Tibial artery (tissue), 4 donors: ENCODE data around the gene G3BP2.
A peak's percentile ranks its signal among the peaks of the same experiment; 100 is the strongest.

ENCODE experiments used
- DNase-seq, 2 donors: peaks; one replicate each; pipeline ENCODE4 v3.0.0-alpha.2; 2019
- H3K27ac ChIP-seq, 2 donors: fragments of 200-600 bp; sonication (generic) in 1 of 2; 1 replicate in 1 of 2; 2 replicates in 1 of 2; pipeline ENCODE4 v1.5.1; 2018 to 2019; ENCODE audit warnings: mild to moderate bottlenecking in 1 of 2
- H3K27me3 ChIP-seq, 2 donors: fragments of 200-600 bp; sonication (generic) in 1 of 2; one replicate each; pipeline versions ENCODE4 v1.5.1 to v1.6.0; 2016 to 2019
- H3K36me3 ChIP-seq, 3 donors: fragments of 200-600 bp; sonication (generic) in 2 of 3; one replicate each; pipeline ENCODE4 v1.5.1; 2016 to 2019; ENCODE audit warnings: mild to moderate bottlenecking in 2 of 3
- H3K4me1 ChIP-seq, 4 donors: fragments of 200-600 bp; sonication (generic) in 2 of 4; 1 replicate in 3 of 4; 2 replicates in 1 of 4; pipeline ENCODE4 v1.5.1; 2016 to 2019
- H3K4me3 ChIP-seq, 2 donors: fragments of 200-600 bp; sonication (generic) in 1 of 2; 1 replicate in 1 of 2; 2 replicates in 1 of 2; pipeline ENCODE4 v1.5.1; 2018 to 2019; ENCODE audit warnings: mild to moderate bottlenecking in 2 of 2
- H3K9me3 ChIP-seq, 3 donors: fragments of 200-600 bp; sonication (generic) in 1 of 3; one replicate each; pipeline ENCODE4 v1.5.1; 2016 to 2019
- intact Hi-C: fragments of 100-400 bp; cut with DNase I; formaldehyde crosslinking; loops from one replicate; pipeline ENCODE4 v1.15.0; 2023; ENCODE audit warnings: low total_unique reads
- TF ChIP-seq, protein P1 (sequence below), 2 experiments: fragments of 200-600 bp in 1 of 2; fragments of 450-650 bp in 1 of 2; IDR thresholded peaks; one replicate each; pipeline ENCODE4 v1.5.1; 2017 to 2019; ENCODE audit warnings: antibody characterized with exemption in 2 of 2, mild to moderate bottlenecking in 1 of 2, moderate library complexity in 1 of 2

Gene G3BP2

DNA sequence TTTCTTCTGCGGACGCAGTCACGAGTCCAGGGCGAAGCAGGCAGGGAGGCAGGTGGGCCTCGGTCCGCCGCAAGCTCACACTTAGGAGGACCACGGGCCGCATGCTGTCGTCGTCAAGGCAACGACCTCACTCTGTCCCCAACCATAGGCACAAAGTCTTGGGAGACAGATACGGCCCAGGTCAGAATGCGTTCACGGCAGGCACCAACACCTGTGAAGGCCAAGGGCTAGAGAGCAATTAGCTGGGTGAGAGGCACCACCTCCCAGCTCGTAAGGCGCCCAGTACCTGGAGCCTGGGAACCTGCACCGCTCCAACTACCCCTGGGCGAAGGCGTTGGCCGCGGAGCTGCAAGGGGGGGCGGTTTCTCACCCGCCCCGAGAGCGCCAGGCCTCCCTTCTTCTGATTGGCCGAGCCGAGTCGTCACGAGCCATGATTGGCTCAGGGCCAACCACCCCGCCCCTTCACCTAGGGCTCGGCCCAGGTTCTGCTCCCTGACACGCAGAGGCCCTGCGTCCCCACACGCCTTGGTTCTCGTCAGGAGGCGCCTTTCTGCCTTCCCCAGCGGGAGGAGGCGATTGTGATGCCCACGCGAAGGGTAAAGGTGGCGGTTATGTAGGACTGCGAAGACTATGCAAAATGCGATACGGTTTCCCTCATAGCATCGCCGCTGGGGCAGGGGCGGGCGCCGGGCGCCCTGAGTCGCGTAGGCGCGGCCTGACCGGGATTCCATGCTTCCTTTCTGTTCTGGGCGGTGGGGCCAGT is 42.9 kb downstream of the G3BP2 start, which contains the start of gene CDKL2:
Gene CDKL2 (minus strand): TSS at position 355 of the 763 bp plus-strand sequence. CDS start 4,540 bp downstream, outside the sequence.
- TF ChIP-seq, protein P1, sequence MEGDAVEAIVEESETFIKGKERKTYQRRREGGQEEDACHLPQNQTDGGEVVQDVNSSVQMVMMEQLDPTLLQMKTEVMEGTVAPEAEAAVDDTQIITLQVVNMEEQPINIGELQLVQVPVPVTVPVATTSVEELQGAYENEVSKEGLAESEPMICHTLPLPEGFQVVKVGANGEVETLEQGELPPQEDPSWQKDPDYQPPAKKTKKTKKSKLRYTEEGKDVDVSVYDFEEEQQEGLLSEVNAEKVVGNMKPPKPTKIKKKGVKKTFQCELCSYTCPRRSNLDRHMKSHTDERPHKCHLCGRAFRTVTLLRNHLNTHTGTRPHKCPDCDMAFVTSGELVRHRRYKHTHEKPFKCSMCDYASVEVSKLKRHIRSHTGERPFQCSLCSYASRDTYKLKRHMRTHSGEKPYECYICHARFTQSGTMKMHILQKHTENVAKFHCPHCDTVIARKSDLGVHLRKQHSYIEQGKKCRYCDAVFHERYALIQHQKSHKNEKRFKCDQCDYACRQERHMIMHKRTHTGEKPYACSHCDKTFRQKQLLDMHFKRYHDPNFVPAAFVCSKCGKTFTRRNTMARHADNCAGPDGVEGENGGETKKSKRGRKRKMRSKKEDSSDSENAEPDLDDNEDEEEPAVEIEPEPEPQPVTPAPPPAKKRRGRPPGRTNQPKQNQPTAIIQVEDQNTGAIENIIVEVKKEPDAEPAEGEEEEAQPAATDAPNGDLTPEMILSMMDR (IDR thresholded peaks at IDR 0.05): no peak
- peak; percentile 65 to 86 for DNase-seq
- Histone ChIP-seq H3K9me3 (no peaks in the 10 kb centered on the region), H3K27ac (peak within 1 kb of the TSS; percentile 42 to 47), H3K4me3 (peak within 1 kb of the TSS; percentile 58 to 79), H3K4me1 (peaks cover 0 to 5% (median 2%) of the 10 kb centered on the region in 4 donors), H3K36me3 (no peaks in the 10 kb centered on the region), H3K27me3 (no peaks in the 10 kb centered on the region)
- intact Hi-C loops: no loop called here

DNA sequence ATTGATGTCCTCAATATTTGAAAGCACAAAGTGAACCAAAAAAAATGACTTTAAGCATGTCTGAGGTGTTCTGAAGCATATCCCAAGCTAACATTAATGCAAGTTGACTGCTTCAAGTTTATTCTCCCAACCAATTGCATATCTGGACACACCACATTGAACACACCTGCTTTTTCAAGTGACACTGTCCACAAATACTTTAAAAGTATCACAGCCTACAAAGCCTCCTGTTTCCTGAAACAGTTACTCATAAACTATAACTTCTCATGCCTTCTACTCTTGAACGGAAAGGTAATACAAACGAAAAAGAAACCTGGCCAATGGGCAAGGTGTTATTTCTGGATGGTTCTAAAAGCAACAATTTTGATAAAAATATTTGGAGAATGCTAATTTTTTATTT is 44.0 kb downstream of the G3BP2 start:
- Histone ChIP-seq H3K27ac (no peak overlapping the region), H3K36me3 (no peaks in the 10 kb centered on the region), H3K27me3 (no peaks in the 10 kb centered on the region), H3K4me1 (peaks cover 0 to 5% (median 2%) of the 10 kb centered on the region in 4 donors), H3K9me3 (no peaks in the 10 kb centered on the region), H3K4me3 (no peak overlapping the region)
- TF ChIP-seq, protein P1 (IDR thresholded peaks at IDR 0.05): no peak
- no peak for DNase-seq
- intact Hi-C loops: no loop called here

DNA sequence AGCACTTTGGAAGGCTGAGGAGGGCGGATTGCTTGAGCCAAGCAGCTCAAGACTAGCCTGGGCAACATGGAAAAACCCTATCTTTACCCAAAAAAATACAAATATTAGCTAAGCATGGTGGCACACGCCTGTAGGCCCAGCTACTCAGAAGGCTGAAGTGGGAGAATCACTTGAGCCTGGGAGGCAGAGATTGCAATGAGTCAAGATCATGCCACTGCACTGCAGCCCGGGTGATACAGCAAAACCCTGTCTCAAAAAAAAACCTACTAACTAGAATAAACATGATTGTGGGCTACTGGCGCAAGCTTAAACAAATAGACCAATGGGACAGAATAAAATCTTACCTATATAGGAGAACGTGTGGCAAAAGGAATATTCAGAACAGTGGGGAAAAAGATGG is 50.2 kb downstream of the G3BP2 start:
- DNase-seq: no peak
- no peak overlapping the region for H3K27ac ChIP-seq
- intact Hi-C loops: no loop called here

DNA sequence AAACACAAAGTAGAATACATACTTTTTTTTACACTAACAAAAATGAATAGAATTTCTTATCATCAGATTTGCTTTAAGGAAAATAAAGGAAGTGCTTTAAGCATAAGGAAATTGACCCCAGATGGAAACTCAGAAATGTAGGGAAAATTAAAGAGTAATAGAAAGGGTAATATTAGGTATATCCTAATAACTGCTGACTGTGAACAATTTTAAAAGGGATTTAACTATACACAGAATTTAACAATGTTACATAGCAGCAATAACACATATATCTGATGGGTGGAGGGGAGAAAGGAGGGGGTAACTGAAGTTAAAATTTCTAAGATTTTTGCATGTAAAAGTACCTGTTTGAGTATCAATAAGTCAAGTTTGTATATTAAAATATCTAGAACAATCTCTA is 51.5 kb downstream of the G3BP2 start:
- Histone ChIP-seq H3K27ac (no peak overlapping the region), H3K4me1 (no peaks in the 10 kb centered on the region), H3K4me3 (no peak overlapping the region), H3K36me3 (no peaks in the 10 kb centered on the region), H3K9me3 (no peaks in the 10 kb centered on the region), H3K27me3 (no peaks in the 10 kb centered on the region)
- no peak for DNase-seq
- intact Hi-C loops: no loop called here
- TF ChIP-seq, protein P1 (IDR thresholded peaks at IDR 0.05): no peak

More for the DNA sequence above, 50.2 kb downstream of the G3BP2 start:
- Histone ChIP-seq H3K4me3 (no peak overlapping the region), H3K36me3 (no peaks in the 10 kb centered on the region), H3K9me3 (no peaks in the 10 kb centered on the region), H3K4me1 (no peaks in the 10 kb centered on the region), H3K27me3 (no peaks in the 10 kb centered on the region)
- TF ChIP-seq, protein P1 (IDR thresholded peaks at IDR 0.05): no peak

DNA sequence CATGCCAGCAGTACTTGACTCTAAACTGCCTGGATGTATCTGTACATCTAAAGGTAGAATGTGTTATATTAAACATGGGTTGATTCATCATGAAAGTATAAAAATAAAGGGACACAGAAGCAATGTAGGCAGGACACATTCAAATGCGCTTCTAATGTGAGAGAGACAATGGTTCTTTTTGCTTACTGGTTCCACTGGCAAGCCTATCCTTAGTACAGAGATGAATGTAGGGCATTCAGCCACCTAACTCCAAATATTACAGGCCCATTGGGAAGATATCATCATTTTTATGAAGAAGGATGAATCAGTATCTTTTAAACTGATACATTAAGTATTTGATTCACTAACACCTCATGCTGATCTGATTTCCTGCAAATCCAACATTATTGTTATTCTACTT is 60.9 kb downstream of the G3BP2 start:
- Histone ChIP-seq H3K27ac (no peak overlapping the region), H3K4me3 (no peak overlapping the region), H3K9me3 (no peaks in the 10 kb centered on the region), H3K36me3 (no peaks in the 10 kb centered on the region), H3K4me1 (no peaks in the 10 kb centered on the region), H3K27me3 (no peaks in the 10 kb centered on the region)
- intact Hi-C loops: no loop called here
- TF ChIP-seq, protein P1 (IDR thresholded peaks at IDR 0.05): no peak
- no peak for DNase-seq
